ENCODE measurements around the gene MBTPS1. TPM values are rescaled to one million over a fixed set of nuclear protein-coding genes. Genes with fewer than 3 reads are reported as not detected.

The MBTPS1 gene
- total and polyA plus RNA-seq, 10 of the 15 experiments (the other 5 are each of a cell fraction or from before 2014, with no cell fraction given) = 1.3 to 43.9 (median 35.2) TPM

- no peak overlapping the region for H3K9ac ChIP-seq (ENCODE audit: control insufficient read depth, insufficient read depth, low read length)
- H3K4me3 ChIP-seq = no peak overlapping the region
- no peak for ATAC-seq
- ChIA-PET RAD21 (ENCODE audit: unreplicated experiment) (no interaction called here), SMC1A (ENCODE audit: uncharacterized antibody, unreplicated experiment) (no interaction called here), POLR2A (no interaction called here), CTCF (interaction anchor here (1.9 kb wide), 1 partner anchor 33 kb away, joined by 4 read pairs; the partner anchor contains the start of gene TAF1C)
- no peaks in the 10 kb centered on the region for H3K36me3 ChIP-seq (ENCODE audit: control insufficient read depth in 2 of 2, insufficient read depth in 2 of 2, low read length in 1 of 2)
- H3K27ac ChIP-seq (ENCODE audit: control insufficient read depth, insufficient read depth) = no peak overlapping the region
- no peaks in the 10 kb centered on the region for H3K4me1 ChIP-seq (ENCODE audit: control insufficient read depth, insufficient read depth, low read length)
- no peak overlapping the region for H2AFZ ChIP-seq (ENCODE audit: control insufficient read depth, low read depth, low read length)
- no peaks in the 10 kb centered on the region for H4K20me1 ChIP-seq (ENCODE audit: control insufficient read depth, insufficient read depth)
- in situ Hi-C loops (cut with MboI) = no loop called here
- no peak for FAIRE-seq
- H3K79me2 ChIP-seq (ENCODE audit: control insufficient read depth, insufficient read depth, low read length) = no peaks in the 10 kb centered on the region
- WGBS (ENCODE audit: insufficient coverage, insufficient replicate concordance, low lambda C conversion rate, missing lambda C conversion rate) = 36% methylated on average over 8 of the region's 8 CpGs
- no TSS peak for BruUV-seq (replicated peaks)
- no peaks in the 10 kb centered on the region for H3K27me3 ChIP-seq (replicated peaks in 1 of 2; ENCODE audit: control insufficient read depth in 2 of 2, insufficient read depth in 2 of 2, low read length in 1 of 2)
- TF ChIP-seq NBN (IDR thresholded peaks at IDR 0.05) (no peak), TCF3 (IDR thresholded peaks at IDR 0.05; ENCODE audit: borderline replicate concordance, insufficient read depth, low read depth, low read length) (no peak), BACH1 (IDR thresholded peaks at IDR 0.05; ENCODE audit: borderline replicate concordance) (no peak), TCF12 (IDR thresholded peaks at IDR 0.05; ENCODE audit: low read depth, low read length) (no peak), MTA2 (IDR thresholded peaks at IDR 0.05; ENCODE audit: low read depth) (no peak), SIX5 (IDR thresholded peaks at IDR 0.05; ENCODE audit: low read depth, low read length, severe bottlenecking) (no peak), SP1 (IDR thresholded peaks at IDR 0.05; ENCODE audit: low read depth, low read length) (no peak), PAX8 (IDR thresholded peaks at IDR 0.05) (no peak), MTA3 (IDR thresholded peaks at IDR 0.05; ENCODE audit: borderline replicate concordance, low read length) (no peak)
- no peak overlapping the region for H3K4me2 ChIP-seq (ENCODE audit: control insufficient read depth, insufficient read depth)
- no peak for DNase-seq (ENCODE audit: low read depth, low spot score)
- intact Hi-C loops (cut with micrococcal nuclease; ENCODE audit: unreplicated experiment) = no loop called here
- no peaks in the 10 kb centered on the region for H3K9me3 ChIP-seq (replicated peaks; ENCODE audit: control insufficient read depth, insufficient read depth, low read length)
Measured at GRCh38 chr16:84153660-84154214, 37.0 kb upstream of the MBTPS1 start.

GRCh38 chr16:84150926-84151325, 34.2 kb upstream of the MBTPS1 start:
- no peak overlapping the region for H3K4me3 ChIP-seq
- no peak overlapping the region for H3K9ac ChIP-seq (ENCODE audit: control insufficient read depth, insufficient read depth, low read length)
- H3K36me3 ChIP-seq (ENCODE audit: control insufficient read depth in 2 of 2, insufficient read depth in 2 of 2, low read length in 1 of 2) = no peaks in the 10 kb centered on the region
- ATAC-seq = no peak
- SMC1A ChIA-PET (ENCODE audit: uncharacterized antibody, unreplicated experiment) = no interaction called here
- RAD21 ChIA-PET (ENCODE audit: unreplicated experiment) = no interaction called here
- CTCF ChIA-PET = no interaction called here
- H3K4me1 ChIP-seq (ENCODE audit: control insufficient read depth, insufficient read depth, low read length) = no peaks in the 10 kb centered on the region
- FAIRE-seq = no peak
- WGBS (ENCODE audit: insufficient coverage, insufficient replicate concordance, low lambda C conversion rate, missing lambda C conversion rate) = 44% methylated on average over 3 of the region's 3 CpGs
- H3K27me3 ChIP-seq (replicated peaks in 1 of 2; ENCODE audit: control insufficient read depth in 2 of 2, insufficient read depth in 2 of 2, low read length in 1 of 2) = no peaks in the 10 kb centered on the region
- no peak overlapping the region for H2AFZ ChIP-seq (ENCODE audit: control insufficient read depth, low read depth, low read length)
- H3K79me2 ChIP-seq (ENCODE audit: control insufficient read depth, insufficient read depth, low read length) = no peaks in the 10 kb centered on the region
- H3K27ac ChIP-seq (ENCODE audit: control insufficient read depth, insufficient read depth) = no peak overlapping the region
- no peaks in the 10 kb centered on the region for H3K9me3 ChIP-seq (replicated peaks; ENCODE audit: control insufficient read depth, insufficient read depth, low read length)
- intact Hi-C loops (cut with micrococcal nuclease; ENCODE audit: unreplicated experiment) = no loop called here
- no TSS peak for BruUV-seq (replicated peaks)
- in situ Hi-C loops (cut with MboI) = no loop called here
- H4K20me1 ChIP-seq (ENCODE audit: control insufficient read depth, insufficient read depth) = no peaks in the 10 kb centered on the region
- POLR2A ChIA-PET = no interaction called here
- DNase-seq (ENCODE audit: low read depth, low spot score) = no peak
- H3K4me2 ChIP-seq (ENCODE audit: control insufficient read depth, insufficient read depth) = no peak overlapping the region
- TF ChIP-seq STAT1 (conservative IDR thresholded peaks at IDR 0.05) = no peak
- TF ChIP-seq HDGF (IDR thresholded peaks at IDR 0.05) = no peak
- no peak for TF ChIP-seq EED (IDR thresholded peaks at IDR 0.05; ENCODE audit: low read depth)
- TF ChIP-seq SP1 (IDR thresholded peaks at IDR 0.05; ENCODE audit: low read depth, low read length) = no peak
- no peak for TF ChIP-seq ATF7 (IDR thresholded peaks at IDR 0.05; ENCODE audit: low read depth)
- no peak for TF ChIP-seq BCL3 (IDR thresholded peaks at IDR 0.05; ENCODE audit: borderline replicate concordance, insufficient read depth, low read depth, low read length, poor library complexity, severe bottlenecking)
- TF ChIP-seq TCF3 (IDR thresholded peaks at IDR 0.05; ENCODE audit: borderline replicate concordance, insufficient read depth, low read depth, low read length) = no peak
- TF ChIP-seq TCF7 (IDR thresholded peaks at IDR 0.05; ENCODE audit: borderline replicate concordance) = no peak
- TF ChIP-seq HDAC2 (IDR thresholded peaks at IDR 0.05) = no peak
- TF ChIP-seq PML (IDR thresholded peaks at IDR 0.05; ENCODE audit: low read length) = no peak
- no peak for TF ChIP-seq DPF2 (IDR thresholded peaks at IDR 0.05)
- TF ChIP-seq RELB (IDR thresholded peaks at IDR 0.05; ENCODE audit: low read depth) = no peak

Data from GM12878 (cell line).